HepG2 (cell line): Measurements from ENCODE around the gene GALNT10. TPM values are rescaled to one million over a fixed set of nuclear protein-coding genes. Genes with fewer than 3 reads are reported as not detected.

Source experiments
- ELF3 ChIP-seq: IDR thresholded peaks from 2 replicates; pipeline ENCODE4 v1.6.1; 2016; ENCODE audit warnings: missing genetic modification reagents, missing compliant biosample characterization
- ERF ChIP-seq: IDR thresholded peaks from 2 replicates; pipeline ENCODE4 v1.6.1; 2018; ENCODE audit warnings: missing biosample characterization, missing genetic modification reagents
- FOXK2 ChIP-seq: fragments of 450-650 bp; IDR thresholded peaks from 2 replicates; pipeline ENCODE4 v1.6.1; 2016
- HOXA5 ChIP-seq: sonication (generic); formaldehyde crosslinking; IDR thresholded peaks from 2 replicates; pipeline ENCODE4 v1.4.0; 2020; ENCODE audit warnings: missing genetic modification reagents
- PCBP2 ChIP-seq: fragments of 200-400 bp; formaldehyde crosslinking; optimal IDR thresholded peaks from 2 replicates; pipeline ENCODE3; 2018; ENCODE audit warnings: low read length, low read depth; ENCODE audit not compliant: poor library complexity, severe bottlenecking
- RARA ChIP-seq: IDR thresholded peaks from 2 replicates; pipeline ENCODE4 v1.6.1; 2016; ENCODE audit warnings: missing genetic modification reagents, missing compliant biosample characterization
- RXRA ChIP-seq: sonication (generic); formaldehyde crosslinking; IDR thresholded peaks from 2 replicates; pipeline ENCODE4 v1.5.1; 2020; ENCODE audit warnings: missing genetic modification reagents
- SOX13 ChIP-seq, 3 experiments: fragments of 450-650 bp in 1 of 3; sonication (generic) in 1 of 3; formaldehyde crosslinking in 1 of 3; IDR thresholded peaks in 2 of 3; conservative IDR thresholded peaks in 1 of 3; 2 replicates each; pipeline versions ENCODE4 v1.5.0 to v1.6.1; 2016 to 2020; ENCODE audit warnings: antibody characterized with exemption in 1 of 3, mild to moderate bottlenecking in 1 of 3, missing compliant biosample characterization in 1 of 3, missing genetic modification reagents in 1 of 3, moderate library complexity in 1 of 3
- YEATS4 ChIP-seq: sonication (generic); formaldehyde crosslinking; IDR thresholded peaks from 2 replicates; pipeline ENCODE4 v1.4.0; 2020; ENCODE audit warnings: missing genetic modification reagents, borderline replicate concordance
- ZFP36L1 ChIP-seq: sonication (generic); formaldehyde crosslinking; IDR thresholded peaks from 2 replicates; pipeline ENCODE4 v1.8.0; 2022; ENCODE audit warnings: mild to moderate bottlenecking, missing genetic modification reagents, moderate library complexity
- ZNF550 ChIP-seq: sonication (generic); formaldehyde crosslinking; IDR thresholded peaks from 2 replicates; pipeline ENCODE4 v1.4.0; 2020; ENCODE audit warnings: mild to moderate bottlenecking, missing genetic modification reagents, borderline replicate concordance
- ZNF552 ChIP-seq: sonication (generic); formaldehyde crosslinking; IDR thresholded peaks from 2 replicates; pipeline ENCODE4 v1.9.0; 2022; ENCODE audit warnings: missing genetic modification reagents, mild to moderate bottlenecking, borderline replicate concordance
- ZNF746 ChIP-seq: sonication (generic); formaldehyde crosslinking; IDR thresholded peaks from 2 replicates; pipeline ENCODE4 v1.8.0; 2022; ENCODE audit warnings: mild to moderate bottlenecking, missing genetic modification reagents
- polyA plus RNA-seq, 8 experiments: library from polyadenylated mRNA; depleted of rRNA in 3 of 8; stranded (reverse) in 7 of 8; unstranded in 1 of 8; fragments of >200 nt; fragmentation: Illumina TruSeq in 4 of 8; extraction: Trizol in 4 of 8; gene quantifications; 2 replicates each; pipeline versions ENCODE4 v1.2.1 to v1.2.3, GENCODE V29; 2011 to 2016; ENCODE audit warnings: low read depth in 4 of 8, missing spikeins in 1 of 8, mixed read lengths in 1 of 8; ENCODE audit not compliant: insufficient read depth in 1 of 8
- total RNA-seq, 5 experiments: library from RNA; depleted of rRNA; stranded (reverse); fragments of >200 nt; fragmentation: Illumina TruSeq; extraction: Trizol; gene quantifications; 2 replicates each; pipeline ENCODE4 v1.2.3, GENCODE V29; 2016; ENCODE audit warnings: low read depth in 1 of 5
- TF ChIP-seq, protein P1 (sequence below): sonication (generic); formaldehyde crosslinking; IDR thresholded peaks from 2 replicates; pipeline ENCODE4 v1.5.1; 2020; ENCODE audit warnings: mild to moderate bottlenecking, missing genetic modification reagents, moderate library complexity
- TF ChIP-seq, protein P2 (sequence below): sonication (generic); formaldehyde crosslinking; IDR thresholded peaks from 2 replicates; pipeline ENCODE4 v1.4.0; 2020; ENCODE audit warnings: missing genetic modification reagents
- TF ChIP-seq, protein P3 (sequence below), 2 experiments: sonication (generic) in 1 of 2; formaldehyde crosslinking in 1 of 2; IDR thresholded peaks; 2 replicates each; pipeline versions ENCODE4 v1.5.1 to v1.6.1; 2011 to 2020; ENCODE audit warnings: borderline replicate concordance in 1 of 2, low read depth in 1 of 2, low read length in 1 of 2, mild to moderate bottlenecking in 1 of 2, missing genetic modification reagents in 1 of 2, moderate library complexity in 1 of 2

The GALNT10 gene
- total and polyA plus RNA-seq, 2 of the 13 experiments (the other 11 are each of a cell fraction or from before 2014, with no cell fraction given): 8.1 to 11.2 TPM

DNA sequence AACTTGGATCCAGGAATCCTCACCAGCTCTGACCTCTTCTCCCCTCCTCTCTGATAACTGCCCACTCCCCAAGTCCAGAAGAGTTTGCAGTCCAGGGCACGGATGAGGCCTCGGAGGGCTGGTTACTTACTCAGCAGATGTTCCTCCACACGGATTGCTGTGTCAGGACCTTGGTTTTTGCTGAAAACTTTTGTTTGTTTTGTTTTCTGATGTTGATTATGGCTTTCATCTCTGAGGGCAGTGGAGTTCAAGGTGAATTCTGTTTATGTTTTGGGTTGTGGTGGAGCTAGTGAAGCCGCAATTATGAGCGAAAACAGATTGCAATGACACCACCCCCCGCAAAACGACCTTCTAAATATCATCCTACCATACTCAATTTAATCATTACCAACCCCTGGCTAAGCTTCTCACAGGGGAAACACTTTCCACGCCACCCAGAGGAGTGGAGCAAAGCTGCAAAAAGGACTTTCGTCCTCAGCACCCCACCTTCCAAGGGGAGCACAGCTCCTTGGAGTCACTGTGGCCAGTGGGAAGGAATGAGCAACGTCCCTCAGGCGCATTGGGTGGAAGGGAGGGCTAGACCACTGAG lies 162.5 kb downstream of the GALNT10 start (continued):
- TF ChIP-seq, protein P1, sequence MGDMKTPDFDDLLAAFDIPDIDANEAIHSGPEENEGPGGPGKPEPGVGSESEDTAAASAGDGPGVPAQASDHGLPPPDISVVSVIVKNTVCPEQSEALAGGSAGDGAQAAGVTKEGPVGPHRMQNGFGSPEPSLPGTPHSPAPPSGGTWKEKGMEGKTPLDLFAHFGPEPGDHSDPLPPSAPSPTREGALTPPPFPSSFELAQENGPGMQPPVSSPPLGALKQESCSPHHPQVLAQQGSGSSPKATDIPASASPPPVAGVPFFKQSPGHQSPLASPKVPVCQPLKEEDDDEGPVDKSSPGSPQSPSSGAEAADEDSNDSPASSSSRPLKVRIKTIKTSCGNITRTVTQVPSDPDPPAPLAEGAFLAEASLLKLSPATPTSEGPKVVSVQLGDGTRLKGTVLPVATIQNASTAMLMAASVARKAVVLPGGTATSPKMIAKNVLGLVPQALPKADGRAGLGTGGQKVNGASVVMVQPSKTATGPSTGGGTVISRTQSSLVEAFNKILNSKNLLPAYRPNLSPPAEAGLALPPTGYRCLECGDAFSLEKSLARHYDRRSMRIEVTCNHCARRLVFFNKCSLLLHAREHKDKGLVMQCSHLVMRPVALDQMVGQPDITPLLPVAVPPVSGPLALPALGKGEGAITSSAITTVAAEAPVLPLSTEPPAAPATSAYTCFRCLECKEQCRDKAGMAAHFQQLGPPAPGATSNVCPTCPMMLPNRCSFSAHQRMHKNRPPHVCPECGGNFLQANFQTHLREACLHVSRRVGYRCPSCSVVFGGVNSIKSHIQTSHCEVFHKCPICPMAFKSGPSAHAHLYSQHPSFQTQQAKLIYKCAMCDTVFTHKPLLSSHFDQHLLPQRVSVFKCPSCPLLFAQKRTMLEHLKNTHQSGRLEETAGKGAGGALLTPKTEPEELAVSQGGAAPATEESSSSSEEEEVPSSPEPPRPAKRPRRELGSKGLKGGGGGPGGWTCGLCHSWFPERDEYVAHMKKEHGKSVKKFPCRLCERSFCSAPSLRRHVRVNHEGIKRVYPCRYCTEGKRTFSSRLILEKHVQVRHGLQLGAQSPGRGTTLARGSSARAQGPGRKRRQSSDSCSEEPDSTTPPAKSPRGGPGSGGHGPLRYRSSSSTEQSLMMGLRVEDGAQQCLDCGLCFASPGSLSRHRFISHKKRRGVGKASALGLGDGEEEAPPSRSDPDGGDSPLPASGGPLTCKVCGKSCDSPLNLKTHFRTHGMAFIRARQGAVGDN (CRISPR knock-in tag): peak; percentile 26; the same call in 1 of the 2 replicates
- TF ChIP-seq, protein P2, sequence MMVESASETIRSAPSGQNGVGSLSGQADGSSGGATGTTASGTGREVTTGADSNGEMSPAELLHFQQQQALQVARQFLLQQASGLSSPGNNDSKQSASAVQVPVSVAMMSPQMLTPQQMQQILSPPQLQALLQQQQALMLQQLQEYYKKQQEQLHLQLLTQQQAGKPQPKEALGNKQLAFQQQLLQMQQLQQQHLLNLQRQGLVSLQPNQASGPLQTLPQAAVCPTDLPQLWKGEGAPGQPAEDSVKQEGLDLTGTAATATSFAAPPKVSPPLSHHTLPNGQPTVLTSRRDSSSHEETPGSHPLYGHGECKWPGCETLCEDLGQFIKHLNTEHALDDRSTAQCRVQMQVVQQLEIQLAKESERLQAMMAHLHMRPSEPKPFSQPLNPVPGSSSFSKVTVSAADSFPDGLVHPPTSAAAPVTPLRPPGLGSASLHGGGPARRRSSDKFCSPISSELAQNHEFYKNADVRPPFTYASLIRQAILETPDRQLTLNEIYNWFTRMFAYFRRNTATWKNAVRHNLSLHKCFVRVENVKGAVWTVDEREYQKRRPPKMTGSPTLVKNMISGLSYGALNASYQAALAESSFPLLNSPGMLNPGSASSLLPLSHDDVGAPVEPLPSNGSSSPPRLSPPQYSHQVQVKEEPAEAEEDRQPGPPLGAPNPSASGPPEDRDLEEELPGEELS: peak; percentile 87
- TF ChIP-seq FOXK2 (peak; percentile 56), PCBP2 (no peak), ZNF746 (no peak), YEATS4 (CRISPR knock-in tag) (no peak), ZNF550 (CRISPR knock-in tag) (no peak), ERF (CRISPR knock-in tag) (peak; percentile 55; the same call in 1 of the 2 replicates), RXRA (CRISPR knock-in tag) (peak; percentile 77; the same call in 1 of the 2 replicates), ZNF552 (no peak), HOXA5 (no peak), ELF3 (CRISPR knock-in tag) (peak; percentile 55; the same call in 1 of the 2 replicates), ZFP36L1 (CRISPR knock-in tag) (no peak), SOX13 (IDR thresholded peaks at IDR 0.05) (no peak), SOX13 (CRISPR knock-in tag; conservative IDR thresholded peaks at IDR 0.05 in 1 of 2, IDR thresholded peaks at IDR 0.05 in 1 of 2) (peak in 1 of 2 experiments; percentile 65; a peak in 1 of 4 replicates), RARA (peak; percentile 99)
- TF ChIP-seq, protein P3, sequence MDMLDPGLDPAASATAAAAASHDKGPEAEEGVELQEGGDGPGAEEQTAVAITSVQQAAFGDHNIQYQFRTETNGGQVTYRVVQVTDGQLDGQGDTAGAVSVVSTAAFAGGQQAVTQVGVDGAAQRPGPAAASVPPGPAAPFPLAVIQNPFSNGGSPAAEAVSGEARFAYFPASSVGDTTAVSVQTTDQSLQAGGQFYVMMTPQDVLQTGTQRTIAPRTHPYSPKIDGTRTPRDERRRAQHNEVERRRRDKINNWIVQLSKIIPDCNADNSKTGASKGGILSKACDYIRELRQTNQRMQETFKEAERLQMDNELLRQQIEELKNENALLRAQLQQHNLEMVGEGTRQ (IDR thresholded peaks at IDR 0.05; ENCODE audit: low read depth, low read length): no peak
- TF ChIP-seq, protein P3 (CRISPR knock-in tag; IDR thresholded peaks at IDR 0.05; ENCODE audit: borderline replicate concordance): no peak
